RWPE2 (cell line): ENCODE data around the gene ILKAP.

ENCODE experiments used
- ATAC-seq: fragments of 200-7000 bp; cut with Tn5 transposase; 3 replicates; pipeline ENCODE4 v1.9.1; 2021; ENCODE audit warnings: low read depth
- DNase-seq: peaks from one replicate; pipeline ENCODE4 v3.0.0-alpha.2; 2020; ENCODE audit warnings: low spot score
- H3K27ac ChIP-seq: fragments of 450-650 bp; 2 replicates; pipeline ENCODE4 v1.5.1; 2017; ENCODE audit warnings: mild to moderate bottlenecking; ENCODE audit not compliant: poor library complexity, severe bottlenecking
- H3K27me3 ChIP-seq: fragments of 250-450 bp; sonication (Bioruptor Pico); 2 replicates; pipeline ENCODE4 v1.5.1; 2021; ENCODE audit warnings: mild to moderate bottlenecking, moderate library complexity; ENCODE audit not compliant: insufficient read depth, poor library complexity, severe bottlenecking
- H3K36me3 ChIP-seq: fragments of 250-450 bp; sonication (Bioruptor Pico); 2 replicates; pipeline ENCODE4 v1.5.1; 2020; ENCODE audit warnings: low read depth, mild to moderate bottlenecking, moderate library complexity
- H3K4me1 ChIP-seq: fragments of 250-450 bp; sonication (Bioruptor Pico); 2 replicates; pipeline ENCODE4 v1.5.1; 2021; ENCODE audit warnings: mild to moderate bottlenecking, moderate library complexity; ENCODE audit not compliant: insufficient read depth, poor library complexity, severe bottlenecking
- H3K4me3 ChIP-seq: fragments of 250-450 bp; sonication (Bioruptor Pico); 2 replicates; pipeline ENCODE4 v1.5.1; 2021; ENCODE audit warnings: mild to moderate bottlenecking, moderate library complexity; ENCODE audit not compliant: severe bottlenecking
- H3K9me3 ChIP-seq: fragments of 250-450 bp; sonication (Bioruptor Pico); 2 replicates; pipeline ENCODE4 v1.5.1; 2021; ENCODE audit warnings: mild to moderate bottlenecking, moderate library complexity; ENCODE audit not compliant: severe bottlenecking
- CTCF ChIP-seq: fragments of 450-650 bp; IDR thresholded peaks from one replicate; pipeline ENCODE4 v1.5.1; 2017; ENCODE audit warnings: mild to moderate bottlenecking, moderate library complexity; ENCODE audit not compliant: poor library complexity, severe bottlenecking

Gene ILKAP

GRCh38 chr2:238203973-238204683 lies 633 bp upstream of the ILKAP start:
- ATAC-seq (no peak), DNase-seq (no peak)
- Histone ChIP-seq H3K27ac (peak overlapping the region; percentile 62), H3K4me1 (peaks cover 10% of the 10 kb centered on the region), H3K27me3 (no peaks in the 10 kb centered on the region), H3K4me3 (peak overlapping the region; percentile 99), H3K36me3 (peaks cover 16% of the 10 kb centered on the region; the same call in 1 of the 2 replicates), H3K9me3 (no peaks in the 10 kb centered on the region)
- no peak for TF ChIP-seq CTCF

GRCh38 chr2:238202326-238203093 lies 985 bp downstream of the ILKAP start:
- TF ChIP-seq CTCF: no peak
- Histone ChIP-seq H3K4me3 (peak overlapping the region; percentile 99), H3K9me3 (no peaks in the 10 kb centered on the region), H3K4me1 (peaks cover 10% of the 10 kb centered on the region), H3K36me3 (peaks cover 18% of the 10 kb centered on the region; the same call in 1 of the 2 replicates), H3K27me3 (no peaks in the 10 kb centered on the region), H3K27ac (peak overlapping the region; percentile 62)
- ATAC-seq (no peak), DNase-seq (no peak)

GRCh38 chr2:238190445-238190844 lies 13.1 kb downstream of the ILKAP start:
- no peaks in the 10 kb centered on the region for H3K27me3 ChIP-seq
- ATAC-seq (no peak), DNase-seq (no peak)
- H3K4me3 ChIP-seq: no peak overlapping the region
- H3K4me1 ChIP-seq: no peaks in the 10 kb centered on the region
- no peaks in the 10 kb centered on the region for H3K9me3 ChIP-seq
- H3K36me3 ChIP-seq: peaks cover 92% of the 10 kb centered on the region
- TF ChIP-seq CTCF: no peak
- H3K27ac ChIP-seq: no peak overlapping the region

- TF ChIP-seq CTCF: no peak
- no peak overlapping the region for H3K27ac ChIP-seq
- DNase-seq: no peak
- no peaks in the 10 kb centered on the region for H3K9me3 ChIP-seq
- H3K4me3 ChIP-seq: no peak overlapping the region
- no peaks in the 10 kb centered on the region for H3K4me1 ChIP-seq
- ATAC-seq: no peak
- H3K36me3 ChIP-seq: peaks cover 92% of the 10 kb centered on the region
- H3K27me3 ChIP-seq: no peaks in the 10 kb centered on the region
Measured at GRCh38 chr2:238187618-238188548, 15.6 kb downstream of the ILKAP start.
